Loucy (cell line): Measurements from ENCODE around the gene DDO.

Experiments used
- EZH2phosphoT487 ChIP-seq: fragments of 200-600 bp; IDR thresholded peaks from 2 replicates; pipeline ENCODE4 v1.6.1; 2018; ENCODE audit warnings: antibody characterized with exemption, mild to moderate bottlenecking, moderate library complexity, borderline replicate concordance
- TF ChIP-seq, protein P1 (sequence below): fragments of 200-600 bp; sonication (generic); conservative IDR thresholded peaks from 2 replicates; pipeline ENCODE4 v1.5.1; 2014; ENCODE audit warnings: mild to moderate bottlenecking, antibody characterized with exemption, low read length

GRCh38 chr6:110399219-110400071 is 15.9 kb downstream of the DDO start:
- TF ChIP-seq, protein P1, sequence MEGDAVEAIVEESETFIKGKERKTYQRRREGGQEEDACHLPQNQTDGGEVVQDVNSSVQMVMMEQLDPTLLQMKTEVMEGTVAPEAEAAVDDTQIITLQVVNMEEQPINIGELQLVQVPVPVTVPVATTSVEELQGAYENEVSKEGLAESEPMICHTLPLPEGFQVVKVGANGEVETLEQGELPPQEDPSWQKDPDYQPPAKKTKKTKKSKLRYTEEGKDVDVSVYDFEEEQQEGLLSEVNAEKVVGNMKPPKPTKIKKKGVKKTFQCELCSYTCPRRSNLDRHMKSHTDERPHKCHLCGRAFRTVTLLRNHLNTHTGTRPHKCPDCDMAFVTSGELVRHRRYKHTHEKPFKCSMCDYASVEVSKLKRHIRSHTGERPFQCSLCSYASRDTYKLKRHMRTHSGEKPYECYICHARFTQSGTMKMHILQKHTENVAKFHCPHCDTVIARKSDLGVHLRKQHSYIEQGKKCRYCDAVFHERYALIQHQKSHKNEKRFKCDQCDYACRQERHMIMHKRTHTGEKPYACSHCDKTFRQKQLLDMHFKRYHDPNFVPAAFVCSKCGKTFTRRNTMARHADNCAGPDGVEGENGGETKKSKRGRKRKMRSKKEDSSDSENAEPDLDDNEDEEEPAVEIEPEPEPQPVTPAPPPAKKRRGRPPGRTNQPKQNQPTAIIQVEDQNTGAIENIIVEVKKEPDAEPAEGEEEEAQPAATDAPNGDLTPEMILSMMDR: no peak
- TF ChIP-seq EZH2phosphoT487: no peak
